GM18507 (cell line): Measurements from ENCODE around the gene ZNF324.
A peak's percentile ranks its signal among the peaks of the same experiment; 100 is the strongest.
"Not testable (repeated sequence)": the region's sequence is repeated elsewhere in the genome, so short reads cannot be mapped to it uniquely, and the experiment has no call there.

Experiments used
- DNase-seq: peaks from one replicate; pipeline ENCODE4 v3.0.0; 2011; ENCODE audit warnings: low read depth; ENCODE audit not compliant: insufficient read length; ENCODE audit errors: extremely low spot score
- FAIRE-seq: peaks from 2 replicates; lab custom pipeline; 2011; peaks lifted over from hg19 to GRCh38; lab: Jason Lieb, UNC

ZNF324 gene

GRCh38 chr19:58469241-58470013 lies 2.5 kb downstream of the ZNF324 start:
- DNase-seq = no peak
- no peak for FAIRE-seq

GRCh38 chr19:58470837-58471543 lies 4.1 kb downstream of the ZNF324 start:
- FAIRE-seq, DNase-seq: not testable (repeated sequence)

GRCh38 chr19:58471736-58472135 lies 4.9 kb downstream of the ZNF324 start:
- DNase-seq (no peak), FAIRE-seq (no peak)

GRCh38 chr19:58473775-58474174 lies 6.9 kb downstream of the ZNF324 start:
- no peak for DNase-seq
- FAIRE-seq = no peak

GRCh38 chr19:58474291-58474996 lies 7.6 kb downstream of the ZNF324 start:
- DNase-seq (no peak), FAIRE-seq (no peak)

- DNase-seq (no peak), FAIRE-seq (no peak)
Measured at GRCh38 chr19:58474997-58475713, 8.3 kb downstream of the ZNF324 start.

GRCh38 chr19:58475714-58476497 lies 9.0 kb downstream of the ZNF324 start, which contains the start of gene ZNF446:
TSS of gene ZNF446 (plus strand) at chr19:58476352. CDS start at chr19:58477219, 867 bp downstream.
- DNase-seq (peak; percentile 87), FAIRE-seq (peak; percentile 99)

GRCh38 chr19:58476498-58477015 lies 9.7 kb downstream of the ZNF324 start:
- FAIRE-seq = no peak
- DNase-seq = no peak

- FAIRE-seq (no peak), DNase-seq (no peak)
Measured at GRCh38 chr19:58477130-58477529, 10.2 kb downstream of the ZNF324 start.

GRCh38 chr19:58477871-58478270 lies 11.0 kb downstream of the ZNF324 start:
- no peak for DNase-seq
- FAIRE-seq = no peak

GRCh38 chr19:58479303-58479702 lies 12.4 kb downstream of the ZNF324 start:
- FAIRE-seq (no peak), DNase-seq (no peak)

- DNase-seq = no peak
- no peak for FAIRE-seq
Measured at GRCh38 chr19:58479736-58480480, 13.0 kb downstream of the ZNF324 start.

GRCh38 chr19:58480481-58480830 lies 13.6 kb downstream of the ZNF324 start:
- no peak for FAIRE-seq

GRCh38 chr19:58480831-58481230 lies 14.0 kb downstream of the ZNF324 start:
- FAIRE-seq (no peak), DNase-seq (no peak)

More at GRCh38 chr19:58480481-58480830, 13.6 kb downstream of the ZNF324 start:
- DNase-seq = no peak

GRCh38 chr19:58482372-58482771 lies 15.5 kb downstream of the ZNF324 start:
- DNase-seq (no peak), FAIRE-seq (no peak)

- no peak for DNase-seq
- FAIRE-seq = no peak
Measured at GRCh38 chr19:58483776-58484175, 16.9 kb downstream of the ZNF324 start.

GRCh38 chr19:58484349-58484748 lies 17.5 kb downstream of the ZNF324 start:
- DNase-seq, FAIRE-seq: not testable (repeated sequence)

- no peak for DNase-seq
- no peak for FAIRE-seq
Measured at GRCh38 chr19:58491393-58491792, 24.5 kb downstream of the ZNF324 start.
